ENCODE results near the gene REM2. TPM values are rescaled to one million over a fixed set of nuclear protein-coding genes. Genes with fewer than 3 reads are reported as not detected.

The REM2 gene
- total RNA-seq, 1 experiment from 2014 or later, result 0.47 TPM

- H3K9me2 ChIP-seq (ENCODE audit: insufficient read depth), result no peaks in the 10 kb centered on the region
- no peak overlapping the region for H3K9ac ChIP-seq (ENCODE audit: low read length)
- TF ChIP-seq SIN3A (IDR thresholded peaks at IDR 0.05; ENCODE audit: low read depth) (no peak), EZH2 (IDR thresholded peaks at IDR 0.05) (no peak), ELF1 (IDR thresholded peaks at IDR 0.05; ENCODE audit: borderline replicate concordance, low read depth) (no peak), CTCF (IDR thresholded peaks at IDR 0.05 in 2 of 3, conservative IDR thresholded peaks at IDR 0.05 in 1 of 3; ENCODE audit: borderline replicate concordance in 1 of 3, insufficient read depth in 1 of 3, low read depth in 2 of 3, low read length in 2 of 3) (peak in 2 of 3 experiments; percentile 31 to 47; a peak in 2 of 6 replicates), SRF (IDR thresholded peaks at IDR 0.05; ENCODE audit: low read depth) (no peak)
- H2AFZ ChIP-seq (ENCODE audit: low read depth, low read length, poor library complexity, severe bottlenecking), result no peak overlapping the region
- DNase-seq (ENCODE audit: low read depth, low spot score) (no peak), ATAC-seq (peak; percentile 70)
- no peaks in the 10 kb centered on the region for H3K9me3 ChIP-seq (ENCODE audit: control insufficient read depth in 1 of 2, insufficient read depth in 1 of 2, low read depth in 1 of 2, low read length in 2 of 2)
- no peak overlapping the region for H3K4me2 ChIP-seq (ENCODE audit: low read length)
- no peaks in the 10 kb centered on the region for H3K36me3 ChIP-seq (ENCODE audit: control insufficient read depth in 1 of 2, insufficient read depth in 2 of 2, low read length in 2 of 2)
- CTCF ChIA-PET, result interaction anchor here (1.5 kb wide), 1 partner anchor 11 kb away, joined by 4 read pairs; no protein-coding TSS in a partner anchor
- H3K4me1 ChIP-seq (ENCODE audit: control insufficient read depth in 1 of 2, insufficient read depth in 2 of 2, low read length in 2 of 2), result peaks cover 13 to 14% of the 10 kb centered on the region in 2 experiments
- H3K27me3 ChIP-seq (ENCODE audit: insufficient read depth, low read length), result no peaks in the 10 kb centered on the region
- POLR2A ChIA-PET, result no interaction called here
- no peaks in the 10 kb centered on the region for H4K20me1 ChIP-seq (ENCODE audit: insufficient read depth)
- no peak overlapping the region for H3K27ac ChIP-seq (ENCODE audit: low read depth, low read length)
- intact Hi-C loops (cut with micrococcal nuclease), result no loop called here
- H3K79me2 ChIP-seq (ENCODE audit: insufficient read depth, low read length), result no peaks in the 10 kb centered on the region
- BruUV-seq (replicated peaks), result no TSS peak
- H3K4me3 ChIP-seq (replicated peaks in 1 of 2; ENCODE audit: low read depth in 1 of 2, low read length in 2 of 2), result no peak overlapping the region
- RAD21 ChIA-PET (ENCODE audit: low non-redundant PET in 1 of 2, low total read pairs in 2 of 2, uncharacterized antibody in 2 of 2, unreplicated experiment in 2 of 2), result no interaction called here
Measured at GRCh38 chr14:22865424-22866405, 17.3 kb upstream of the REM2 start.

- RAD21 ChIA-PET (ENCODE audit: low non-redundant PET in 1 of 2, low total read pairs in 2 of 2, uncharacterized antibody in 2 of 2, unreplicated experiment in 2 of 2), result interaction anchor here in 1 of 2 experiments (0.6 kb wide), 1 partner anchor 53 kb away, joined by 3 read pairs; no protein-coding TSS in a partner anchor
- H3K27ac ChIP-seq (ENCODE audit: low read depth, low read length), result no peak overlapping the region
- H3K36me3 ChIP-seq (ENCODE audit: control insufficient read depth in 1 of 2, insufficient read depth in 2 of 2, low read length in 2 of 2), result no peaks in the 10 kb centered on the region
- TF ChIP-seq ATF3 (IDR thresholded peaks at IDR 0.05) (no peak), POLR2A (IDR thresholded peaks at IDR 0.05; ENCODE audit: borderline replicate concordance, extremely low read depth, insufficient read depth, insufficient read length) (no peak), SIN3A (IDR thresholded peaks at IDR 0.05; ENCODE audit: low read depth) (no peak), EZH2phosphoT487 (IDR thresholded peaks at IDR 0.05; ENCODE audit: borderline replicate concordance) (no peak), CBX3 (IDR thresholded peaks at IDR 0.05; ENCODE audit: low read depth) (no peak), TCF7L2 (IDR thresholded peaks at IDR 0.05; ENCODE audit: borderline replicate concordance, extremely low read depth, insufficient read depth, insufficient read length) (no peak), JUND (IDR thresholded peaks at IDR 0.05) (no peak), REST (IDR thresholded peaks at IDR 0.05; ENCODE audit: low read depth) (no peak), EGR1 (IDR thresholded peaks at IDR 0.05; ENCODE audit: low read depth) (no peak), EZH2 (IDR thresholded peaks at IDR 0.05) (no peak), FOSL1 (IDR thresholded peaks at IDR 0.05; ENCODE audit: low read depth) (no peak)
- DNase-seq (ENCODE audit: low read depth, low spot score) (no peak), ATAC-seq (no peak)
- H3K79me2 ChIP-seq (ENCODE audit: insufficient read depth, low read length), result no peaks in the 10 kb centered on the region
- H3K9me2 ChIP-seq (ENCODE audit: insufficient read depth), result no peaks in the 10 kb centered on the region
- CTCF ChIA-PET, result no interaction called here
- H3K4me3 ChIP-seq (replicated peaks in 1 of 2; ENCODE audit: low read depth in 1 of 2, low read length in 2 of 2), result no peak overlapping the region
- H3K27me3 ChIP-seq (ENCODE audit: insufficient read depth, low read length), result no peaks in the 10 kb centered on the region
- H4K20me1 ChIP-seq (ENCODE audit: insufficient read depth), result no peaks in the 10 kb centered on the region
- no TSS peak for BruUV-seq (replicated peaks)
- intact Hi-C loops (cut with micrococcal nuclease), result no loop called here
- POLR2A ChIA-PET, result no interaction called here
- no peak overlapping the region for H3K4me2 ChIP-seq (ENCODE audit: low read length)
- no peak overlapping the region for H3K9ac ChIP-seq (ENCODE audit: low read length)
- H3K4me1 ChIP-seq (ENCODE audit: control insufficient read depth in 1 of 2, insufficient read depth in 2 of 2, low read length in 2 of 2), result peaks cover 14 to 21% of the 10 kb centered on the region in 2 experiments
- H2AFZ ChIP-seq (ENCODE audit: low read depth, low read length, poor library complexity, severe bottlenecking), result no peak overlapping the region
- no peaks in the 10 kb centered on the region for H3K9me3 ChIP-seq (ENCODE audit: control insufficient read depth in 1 of 2, insufficient read depth in 1 of 2, low read depth in 1 of 2, low read length in 2 of 2)
Measured at GRCh38 chr14:22866874-22867273, 16.1 kb upstream of the REM2 start.

Measured in HCT116 (cell line).